ENCODE results near the gene HOXA10.

DNA sequence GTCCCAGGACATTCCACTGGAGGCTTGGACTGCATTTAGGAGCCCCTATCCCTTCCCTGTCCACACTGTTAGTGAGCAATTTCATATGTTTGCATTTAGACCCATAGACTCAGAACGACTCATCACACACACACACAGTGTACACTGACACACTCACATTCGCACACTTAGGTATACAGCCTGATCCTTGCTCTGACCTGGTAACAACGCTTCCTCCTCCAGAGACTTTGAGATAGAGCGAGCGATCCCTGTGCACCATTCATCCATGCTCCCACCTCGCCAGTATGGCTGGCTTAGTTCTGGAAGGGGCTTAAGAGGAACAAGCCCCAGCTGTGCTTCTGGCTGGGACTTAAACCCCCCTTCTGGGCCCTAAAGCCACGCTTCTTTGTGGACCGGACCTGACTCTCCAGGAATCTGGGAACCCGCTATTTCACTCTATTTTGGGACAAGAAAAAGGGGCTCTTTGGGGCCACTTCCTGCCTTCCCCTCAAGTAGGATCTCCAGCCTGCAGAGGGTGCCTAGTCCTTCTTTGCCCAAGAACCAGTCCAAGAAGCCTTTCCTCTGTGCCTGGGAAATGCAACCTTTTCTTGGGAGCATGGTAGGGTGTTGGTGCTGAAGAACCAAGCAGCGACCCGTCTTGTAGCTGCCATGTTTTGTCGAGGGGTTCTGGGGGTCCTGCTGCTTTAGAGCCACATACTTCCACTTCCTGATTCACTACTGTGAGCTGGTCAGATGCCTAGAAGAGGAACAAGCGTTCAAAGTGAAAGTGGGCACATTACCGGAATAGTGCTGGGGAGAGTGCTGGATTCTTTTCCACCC, 26.9 kb upstream of the HOXA10 start:
- no peak for TF ChIP-seq CTCF (IDR thresholded peaks at IDR 0.05 in 4 of 5, conservative IDR thresholded peaks at IDR 0.05 in 1 of 5)
- no peak for TF ChIP-seq POLR2A (IDR thresholded peaks at IDR 0.05)
